Astrocyte of the cerebellum (primary cell): Measurements from ENCODE around the gene ONECUT3.

Experiments
- DNase-seq: peaks from one replicate; pipeline ENCODE4 v3.0.0-alpha.2; 2011; ENCODE audit warnings: low read depth
- H3K4me3 ChIP-seq: 2 replicates; pipeline ENCODE4 v1.5.1; 2011; ENCODE audit warnings: mild to moderate bottlenecking, low read depth, low read length, moderate library complexity
- CTCF ChIP-seq: IDR thresholded peaks from 2 replicates; pipeline ENCODE4 v1.5.1; 2012; ENCODE audit warnings: low read length, low read depth, moderate library complexity, mild to moderate bottlenecking; ENCODE audit errors: missing control alignments
- in situ Hi-C: cut with HindIII; loops from 2 replicates; pipeline ENCODE4 v1.10.0; 2017; ENCODE audit warnings: low sequenced_read_pairs

Gene ONECUT3

GRCh38 chr19:1806184-1807029, 53.1 kb downstream of the ONECUT3 start:
- TF ChIP-seq CTCF, result no peak
- DNase-seq, result no peak
- in situ Hi-C loops, result no loop called here
- no peak overlapping the region for H3K4me3 ChIP-seq

GRCh38 chr19:1807030-1807694, 53.9 kb downstream of the ONECUT3 start:
- no peak for DNase-seq
- in situ Hi-C loops, result no loop called here
- no peak for TF ChIP-seq CTCF
- no peak overlapping the region for H3K4me3 ChIP-seq

GRCh38 chr19:1807695-1808394, 54.5 kb downstream of the ONECUT3 start:
- TF ChIP-seq CTCF, result no peak
- in situ Hi-C loops, result no loop called here
- no peak overlapping the region for H3K4me3 ChIP-seq
- no peak for DNase-seq

- no peak overlapping the region for H3K4me3 ChIP-seq
- no peak for DNase-seq
- in situ Hi-C loops, result no loop called here
- no peak for TF ChIP-seq CTCF
Observed at GRCh38 chr19:1808395-1808731, 55.1 kb downstream of the ONECUT3 start.

- DNase-seq, result no peak
- no peak for TF ChIP-seq CTCF
- in situ Hi-C loops, result no loop called here
- H3K4me3 ChIP-seq, result no peak overlapping the region
Observed at GRCh38 chr19:1809678-1810077, 56.4 kb downstream of the ONECUT3 start.

- H3K4me3 ChIP-seq, result no peak overlapping the region
- in situ Hi-C loops, result no loop called here
- DNase-seq, result no peak
- TF ChIP-seq CTCF, result no peak
Observed at GRCh38 chr19:1810439-1811160, 57.3 kb downstream of the ONECUT3 start.
